ENCODE data around the gene TSPAN5.
"Not testable (repeated sequence)": the region's sequence is repeated elsewhere in the genome, so short reads cannot be mapped to it uniquely, and the experiment has no call there.

GRCh38 chr4:98479590-98479989, 178.8 kb downstream of the TSPAN5 start:
- TF ChIP-seq CTCF (IDR thresholded peaks at IDR 0.05; ENCODE audit: insufficient read depth, low read depth, low read length); EZH2 (IDR thresholded peaks at IDR 0.05; ENCODE audit: insufficient read depth, low read length): not testable (repeated sequence)
